Measurements from ENCODE around the gene TFAM.

DNA sequence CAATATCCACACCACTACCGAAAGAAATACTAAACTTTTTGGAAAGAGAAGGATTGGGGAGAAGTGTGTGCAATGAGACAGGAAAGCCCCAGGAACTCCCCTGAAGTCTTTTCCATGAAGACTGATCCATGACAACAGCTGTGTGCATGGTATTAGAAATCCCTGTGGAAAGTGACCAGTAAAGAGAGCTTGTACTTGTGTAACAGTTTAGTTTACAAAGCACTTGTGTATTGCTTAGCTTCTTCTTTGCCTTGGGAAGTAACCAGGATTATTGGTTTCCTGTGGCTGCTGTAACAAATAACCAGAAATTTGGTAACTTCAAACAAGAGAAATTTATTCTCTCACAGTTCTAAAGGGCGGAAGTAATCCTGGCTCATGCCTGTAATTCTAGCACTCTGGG is 18.8 kb downstream of the TFAM start:
- TF ChIP-seq, protein P1, sequence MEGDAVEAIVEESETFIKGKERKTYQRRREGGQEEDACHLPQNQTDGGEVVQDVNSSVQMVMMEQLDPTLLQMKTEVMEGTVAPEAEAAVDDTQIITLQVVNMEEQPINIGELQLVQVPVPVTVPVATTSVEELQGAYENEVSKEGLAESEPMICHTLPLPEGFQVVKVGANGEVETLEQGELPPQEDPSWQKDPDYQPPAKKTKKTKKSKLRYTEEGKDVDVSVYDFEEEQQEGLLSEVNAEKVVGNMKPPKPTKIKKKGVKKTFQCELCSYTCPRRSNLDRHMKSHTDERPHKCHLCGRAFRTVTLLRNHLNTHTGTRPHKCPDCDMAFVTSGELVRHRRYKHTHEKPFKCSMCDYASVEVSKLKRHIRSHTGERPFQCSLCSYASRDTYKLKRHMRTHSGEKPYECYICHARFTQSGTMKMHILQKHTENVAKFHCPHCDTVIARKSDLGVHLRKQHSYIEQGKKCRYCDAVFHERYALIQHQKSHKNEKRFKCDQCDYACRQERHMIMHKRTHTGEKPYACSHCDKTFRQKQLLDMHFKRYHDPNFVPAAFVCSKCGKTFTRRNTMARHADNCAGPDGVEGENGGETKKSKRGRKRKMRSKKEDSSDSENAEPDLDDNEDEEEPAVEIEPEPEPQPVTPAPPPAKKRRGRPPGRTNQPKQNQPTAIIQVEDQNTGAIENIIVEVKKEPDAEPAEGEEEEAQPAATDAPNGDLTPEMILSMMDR (IDR thresholded peaks at IDR 0.05), result no peak
- no peak for TF ChIP-seq POLR2AphosphoS5 (IDR thresholded peaks at IDR 0.05; ENCODE audit: insufficient read depth in 1 of 2, low read depth in 1 of 2)
